SK-N-SH treated with all-trans-retinoic acid at 6 μM for 48 hours (cell line): ENCODE measurements around the gene SLC34A1.

Experiments used
- ATAC-seq: fragments of 200-7000 bp; cut with Tn5 transposase; 3 replicates; pipeline ENCODE4 v1.9.1; 2020; ENCODE audit warnings: mild to moderate bottlenecking, moderate library complexity
- ARNTL ChIP-seq: fragments of 450-650 bp; formaldehyde crosslinking; IDR thresholded peaks from 2 replicates; pipeline ENCODE4 v1.5.0; 2020; ENCODE audit warnings: low read depth, mild to moderate bottlenecking, moderate library complexity, borderline replicate concordance
- BACH2 ChIP-seq: fragments of 250-450 bp; sonication (Bioruptor Pico); IDR thresholded peaks from 2 replicates; pipeline ENCODE4 v1.9.0; 2021; ENCODE audit warnings: mild to moderate bottlenecking, borderline replicate concordance
- GLIS3 ChIP-seq: fragments of 250-450 bp; sonication (Bioruptor Pico); IDR thresholded peaks from 2 replicates; pipeline ENCODE4 v1.5.0; 2020; ENCODE audit warnings: mild to moderate bottlenecking, moderate library complexity
- ISL1 ChIP-seq: fragments of 250-450 bp; sonication (Bioruptor Pico); IDR thresholded peaks from 2 replicates; pipeline ENCODE4 v2.1.2; 2022; ENCODE audit warnings: mild to moderate bottlenecking, moderate library complexity
- OSR1 ChIP-seq: fragments of 250-450 bp; sonication (Bioruptor Pico); IDR thresholded peaks from 2 replicates; pipeline ENCODE4 v1.8.0; 2022; ENCODE audit warnings: moderate library complexity, mild to moderate bottlenecking, inconsistent platforms
- PPARA ChIP-seq: fragments of 250-450 bp; sonication (Bioruptor Pico); IDR thresholded peaks from 2 replicates; pipeline ENCODE4 v1.5.0; 2020; ENCODE audit warnings: mild to moderate bottlenecking, borderline replicate concordance
- RARB ChIP-seq: fragments of 250-450 bp; sonication (Bioruptor Pico); IDR thresholded peaks from 2 replicates; pipeline ENCODE4 v1.8.0; 2021; ENCODE audit warnings: mild to moderate bottlenecking, moderate library complexity
- SNAI2 ChIP-seq: fragments of 250-450 bp; sonication (Bioruptor Pico); IDR thresholded peaks from 2 replicates; pipeline ENCODE4 v1.5.0; 2020; ENCODE audit warnings: mild to moderate bottlenecking, moderate library complexity
- TCF4 ChIP-seq: fragments of 250-450 bp; sonication (Bioruptor Pico); IDR thresholded peaks from 2 replicates; pipeline ENCODE4 v1.8.0; 2021; ENCODE audit warnings: mild to moderate bottlenecking, moderate library complexity, borderline replicate concordance
- TOX ChIP-seq: fragments of 250-450 bp; sonication (Bioruptor Pico); IDR thresholded peaks from 2 replicates; pipeline ENCODE4 v1.8.0; 2021; ENCODE audit warnings: mild to moderate bottlenecking, moderate library complexity, borderline replicate concordance
- ZC3H10 ChIP-seq: fragments of 250-450 bp; sonication (Bioruptor Pico); IDR thresholded peaks from 2 replicates; pipeline ENCODE4 v1.5.1; 2021; ENCODE audit warnings: mild to moderate bottlenecking, moderate library complexity
- ZFP3 ChIP-seq: fragments of 250-450 bp; sonication (Bioruptor Pico); IDR thresholded peaks from 2 replicates; pipeline ENCODE4 v1.5.0; 2020; ENCODE audit warnings: mild to moderate bottlenecking, moderate library complexity
- ZFP30 ChIP-seq: fragments of 450-650 bp; formaldehyde crosslinking; IDR thresholded peaks from 2 replicates; pipeline ENCODE4 v1.5.0; 2022; ENCODE audit warnings: mild to moderate bottlenecking, moderate library complexity
- ZNF565 ChIP-seq: fragments of 450-650 bp; formaldehyde crosslinking; conservative IDR thresholded peaks from 2 replicates; pipeline ENCODE4 v1.5.0; 2020; ENCODE audit warnings: low read depth, mild to moderate bottlenecking, moderate library complexity
- ZNF70 ChIP-seq: fragments of 450-650 bp; formaldehyde crosslinking; IDR thresholded peaks from 2 replicates; pipeline ENCODE4 v1.5.0; 2020; ENCODE audit warnings: mild to moderate bottlenecking, moderate library complexity
- ZNF8 ChIP-seq: fragments of 450-650 bp; formaldehyde crosslinking; IDR thresholded peaks from 2 replicates; pipeline ENCODE4 v1.5.0; 2020; ENCODE audit warnings: mild to moderate bottlenecking, moderate library complexity
- TF ChIP-seq, protein P1 (sequence below): fragments of 250-450 bp; sonication (Bioruptor Pico); IDR thresholded peaks from 2 replicates; pipeline ENCODE4 v1.5.0; 2020; ENCODE audit warnings: mild to moderate bottlenecking, moderate library complexity
- TF ChIP-seq, protein P2 (sequence below): fragments of 250-450 bp; sonication (Bioruptor Pico); IDR thresholded peaks from 2 replicates; pipeline ENCODE4 v1.8.0; 2020; ENCODE audit warnings: mild to moderate bottlenecking, moderate library complexity, borderline replicate concordance
- TF ChIP-seq, protein P3 (sequence below): fragments of 250-450 bp; sonication (Bioruptor Pico); IDR thresholded peaks from 2 replicates; pipeline ENCODE4 v1.5.1; 2021; ENCODE audit warnings: mild to moderate bottlenecking, moderate library complexity
- TF ChIP-seq, protein P4 (sequence below): fragments of 250-450 bp; sonication (Bioruptor Pico); IDR thresholded peaks from 2 replicates; pipeline ENCODE4 v1.5.1; 2020; ENCODE audit warnings: low read depth, mild to moderate bottlenecking, moderate library complexity

The SLC34A1 gene

DNA sequence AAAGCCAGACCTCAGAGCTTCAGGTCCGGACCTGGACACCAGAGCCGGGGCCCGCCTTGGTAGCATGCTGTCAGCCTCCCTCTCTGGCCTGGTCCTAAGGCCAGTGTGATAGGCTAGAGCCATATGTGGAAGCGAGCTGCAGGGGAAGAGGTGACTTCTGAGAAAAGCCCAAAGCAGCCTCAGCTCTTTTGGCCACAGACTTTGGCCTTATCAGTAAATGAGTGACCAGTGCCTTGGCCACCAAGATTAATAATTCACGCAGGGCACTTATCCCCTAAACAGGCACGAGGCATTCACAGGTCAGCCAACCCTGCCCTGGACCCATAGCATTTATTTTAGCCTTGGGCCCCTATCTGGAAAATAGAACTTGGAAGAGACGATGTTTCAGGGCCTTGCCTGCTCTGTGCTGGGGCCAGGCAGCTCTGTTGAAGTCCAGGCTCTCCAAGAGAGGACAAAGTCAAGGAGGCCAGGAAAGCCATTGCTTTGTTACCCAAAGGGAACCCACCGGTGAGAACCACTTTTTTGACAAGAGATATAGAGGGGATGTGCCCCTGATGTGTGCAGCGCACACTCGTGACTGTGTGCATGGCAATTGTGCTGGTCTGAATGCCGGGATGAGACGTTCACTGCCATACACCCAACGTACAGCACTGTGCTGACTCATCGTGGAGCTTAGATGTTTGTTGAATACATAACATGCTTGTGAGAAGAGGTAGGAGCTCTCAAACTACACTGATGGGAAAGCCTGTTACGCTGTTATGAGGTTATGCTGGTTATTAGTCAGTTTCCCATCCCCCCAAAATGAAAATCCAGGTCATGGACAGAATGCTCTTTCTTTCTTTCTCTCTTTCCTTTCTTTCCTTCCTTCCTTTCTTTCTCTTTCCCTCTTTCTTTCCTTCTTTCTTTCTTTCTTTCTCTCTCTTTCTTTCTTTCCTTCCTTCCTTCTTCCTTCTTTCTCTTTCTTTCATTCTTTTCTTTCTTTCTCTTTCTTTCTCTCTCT is 5.0 kb upstream of the SLC34A1 start:
- TF ChIP-seq TCF4 (CRISPR knock-in tag) = no peak
- TF ChIP-seq, protein P1, sequence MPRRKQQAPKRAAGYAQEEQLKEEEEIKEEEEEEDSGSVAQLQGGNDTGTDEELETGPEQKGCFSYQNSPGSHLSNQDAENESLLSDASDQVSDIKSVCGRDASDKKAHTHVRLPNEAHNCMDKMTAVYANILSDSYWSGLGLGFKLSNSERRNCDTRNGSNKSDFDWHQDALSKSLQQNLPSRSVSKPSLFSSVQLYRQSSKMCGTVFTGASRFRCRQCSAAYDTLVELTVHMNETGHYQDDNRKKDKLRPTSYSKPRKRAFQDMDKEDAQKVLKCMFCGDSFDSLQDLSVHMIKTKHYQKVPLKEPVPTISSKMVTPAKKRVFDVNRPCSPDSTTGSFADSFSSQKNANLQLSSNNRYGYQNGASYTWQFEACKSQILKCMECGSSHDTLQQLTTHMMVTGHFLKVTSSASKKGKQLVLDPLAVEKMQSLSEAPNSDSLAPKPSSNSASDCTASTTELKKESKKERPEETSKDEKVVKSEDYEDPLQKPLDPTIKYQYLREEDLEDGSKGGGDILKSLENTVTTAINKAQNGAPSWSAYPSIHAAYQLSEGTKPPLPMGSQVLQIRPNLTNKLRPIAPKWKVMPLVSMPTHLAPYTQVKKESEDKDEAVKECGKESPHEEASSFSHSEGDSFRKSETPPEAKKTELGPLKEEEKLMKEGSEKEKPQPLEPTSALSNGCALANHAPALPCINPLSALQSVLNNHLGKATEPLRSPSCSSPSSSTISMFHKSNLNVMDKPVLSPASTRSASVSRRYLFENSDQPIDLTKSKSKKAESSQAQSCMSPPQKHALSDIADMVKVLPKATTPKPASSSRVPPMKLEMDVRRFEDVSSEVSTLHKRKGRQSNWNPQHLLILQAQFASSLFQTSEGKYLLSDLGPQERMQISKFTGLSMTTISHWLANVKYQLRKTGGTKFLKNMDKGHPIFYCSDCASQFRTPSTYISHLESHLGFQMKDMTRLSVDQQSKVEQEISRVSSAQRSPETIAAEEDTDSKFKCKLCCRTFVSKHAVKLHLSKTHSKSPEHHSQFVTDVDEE (CRISPR knock-in tag) = no peak
- TF ChIP-seq ZNF565 = no peak
- ATAC-seq = peak; percentile 90

DNA sequence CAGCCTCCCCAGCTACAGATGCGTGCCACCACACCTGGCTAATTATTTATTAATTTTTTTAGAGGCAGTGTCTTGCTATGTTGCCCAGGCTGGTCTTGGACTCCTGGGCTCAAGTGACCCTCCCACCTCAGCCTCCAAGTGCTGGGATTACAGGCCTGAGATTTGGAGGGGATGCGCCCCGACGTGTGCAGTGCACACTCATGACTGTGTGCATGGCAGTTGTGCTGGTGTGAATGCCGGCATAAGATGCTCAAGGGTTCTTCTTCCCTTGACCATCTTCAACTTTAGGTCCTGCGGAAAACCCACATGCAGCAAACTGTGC is 3.5 kb upstream of the SLC34A1 start:
- no peak for TF ChIP-seq ZFP30 (CRISPR knock-in tag)
- no peak for TF ChIP-seq ZC3H10 (CRISPR knock-in tag)
- TF ChIP-seq RARB (CRISPR knock-in tag) = no peak
- TF ChIP-seq, protein P2, sequence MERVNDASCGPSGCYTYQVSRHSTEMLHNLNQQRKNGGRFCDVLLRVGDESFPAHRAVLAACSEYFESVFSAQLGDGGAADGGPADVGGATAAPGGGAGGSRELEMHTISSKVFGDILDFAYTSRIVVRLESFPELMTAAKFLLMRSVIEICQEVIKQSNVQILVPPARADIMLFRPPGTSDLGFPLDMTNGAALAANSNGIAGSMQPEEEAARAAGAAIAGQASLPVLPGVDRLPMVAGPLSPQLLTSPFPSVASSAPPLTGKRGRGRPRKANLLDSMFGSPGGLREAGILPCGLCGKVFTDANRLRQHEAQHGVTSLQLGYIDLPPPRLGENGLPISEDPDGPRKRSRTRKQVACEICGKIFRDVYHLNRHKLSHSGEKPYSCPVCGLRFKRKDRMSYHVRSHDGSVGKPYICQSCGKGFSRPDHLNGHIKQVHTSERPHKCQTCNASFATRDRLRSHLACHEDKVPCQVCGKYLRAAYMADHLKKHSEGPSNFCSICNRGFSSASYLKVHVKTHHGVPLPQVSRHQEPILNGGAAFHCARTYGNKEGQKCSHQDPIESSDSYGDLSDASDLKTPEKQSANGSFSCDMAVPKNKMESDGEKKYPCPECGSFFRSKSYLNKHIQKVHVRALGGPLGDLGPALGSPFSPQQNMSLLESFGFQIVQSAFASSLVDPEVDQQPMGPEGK (CRISPR knock-in tag) = no peak
- no peak for TF ChIP-seq GLIS3 (CRISPR knock-in tag)
- TF ChIP-seq TOX = no peak
- no peak for TF ChIP-seq BACH2 (CRISPR knock-in tag)
- no peak for TF ChIP-seq ISL1 (CRISPR knock-in tag)
- TF ChIP-seq ZNF8 (CRISPR knock-in tag) = no peak
- ATAC-seq = no peak

DNA sequence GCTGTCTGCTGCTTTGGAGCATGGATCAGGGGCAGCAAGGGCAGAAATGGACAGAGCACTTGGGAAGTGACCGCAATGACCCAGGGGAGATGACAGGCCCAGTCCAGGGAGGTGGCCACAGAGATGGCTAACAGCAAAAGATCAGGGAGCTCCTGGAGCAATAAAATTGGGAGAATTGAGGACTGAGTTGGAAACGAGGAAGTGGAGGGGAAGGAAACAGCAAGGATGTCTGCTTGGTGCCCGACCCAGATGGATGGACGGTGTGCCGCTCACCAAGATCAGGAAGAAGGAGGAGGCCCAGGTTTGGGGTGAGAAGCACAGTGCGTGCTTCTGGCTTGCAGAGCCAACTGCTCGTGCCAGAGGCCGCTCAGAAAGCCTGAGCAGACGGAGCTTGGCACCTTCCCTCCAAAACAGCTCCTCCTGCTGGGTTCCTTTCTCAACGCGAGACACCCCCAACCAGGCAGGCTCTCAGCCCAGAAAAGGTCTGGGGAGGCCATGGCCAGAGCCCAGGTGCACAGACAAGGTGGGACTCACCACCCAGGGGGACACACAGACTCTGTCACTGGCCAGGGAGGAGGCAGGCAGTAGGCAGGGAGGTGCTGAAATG is 1.7 kb upstream of the SLC34A1 start:
- TF ChIP-seq TCF4 (CRISPR knock-in tag) (no peak), ZFP3 (CRISPR knock-in tag) (no peak), SNAI2 (CRISPR knock-in tag) (no peak), BACH2 (CRISPR knock-in tag) (no peak), ARNTL (CRISPR knock-in tag) (no peak), PPARA (CRISPR knock-in tag) (no peak), OSR1 (no peak)
- TF ChIP-seq, protein P2 (CRISPR knock-in tag) = no peak
- peak; percentile 53 for ATAC-seq

DNA sequence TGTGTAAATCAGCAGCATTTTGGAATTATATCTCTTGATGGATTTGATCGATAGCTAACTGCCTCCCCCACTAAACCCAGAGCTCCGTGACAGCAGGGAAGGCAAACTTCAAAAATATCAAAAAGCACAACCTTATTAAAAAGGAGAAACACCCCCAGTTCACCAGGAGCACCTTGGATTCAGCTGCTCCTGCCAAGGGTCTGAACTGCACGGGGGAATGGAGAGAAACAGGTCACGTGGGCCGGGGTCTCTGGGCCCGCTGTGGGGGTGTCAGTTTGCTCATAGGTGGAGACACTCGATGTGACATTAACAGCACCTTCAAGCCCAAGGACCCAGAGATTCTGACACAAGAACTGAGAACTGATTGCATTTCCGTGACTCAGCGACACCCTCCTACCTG is 1.1 kb upstream of the SLC34A1 start:
- TF ChIP-seq ZNF8 (CRISPR knock-in tag) = no peak
- TF ChIP-seq ZC3H10 (CRISPR knock-in tag) = no peak
- TF ChIP-seq SNAI2 (CRISPR knock-in tag) = no peak
- TF ChIP-seq ZFP30 (CRISPR knock-in tag) = no peak
- no peak for TF ChIP-seq BACH2 (CRISPR knock-in tag)
- no peak for TF ChIP-seq ZNF565
- no peak for TF ChIP-seq OSR1
- TF ChIP-seq, protein P3, sequence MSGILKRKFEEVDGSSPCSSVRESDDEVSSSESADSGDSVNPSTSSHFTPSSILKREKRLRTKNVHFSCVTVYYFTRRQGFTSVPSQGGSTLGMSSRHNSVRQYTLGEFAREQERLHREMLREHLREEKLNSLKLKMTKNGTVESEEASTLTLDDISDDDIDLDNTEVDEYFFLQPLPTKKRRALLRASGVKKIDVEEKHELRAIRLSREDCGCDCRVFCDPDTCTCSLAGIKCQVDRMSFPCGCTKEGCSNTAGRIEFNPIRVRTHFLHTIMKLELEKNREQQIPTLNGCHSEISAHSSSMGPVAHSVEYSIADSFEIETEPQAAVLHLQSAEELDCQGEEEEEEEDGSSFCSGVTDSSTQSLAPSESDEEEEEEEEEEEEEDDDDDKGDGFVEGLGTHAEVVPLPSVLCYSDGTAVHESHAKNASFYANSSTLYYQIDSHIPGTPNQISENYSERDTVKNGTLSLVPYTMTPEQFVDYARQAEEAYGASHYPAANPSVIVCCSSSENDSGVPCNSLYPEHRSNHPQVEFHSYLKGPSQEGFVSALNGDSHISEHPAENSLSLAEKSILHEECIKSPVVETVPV (CRISPR knock-in tag) = no peak
- no peak for TF ChIP-seq TOX
- TF ChIP-seq ZFP3 (CRISPR knock-in tag) = no peak
- TF ChIP-seq, protein P4, sequence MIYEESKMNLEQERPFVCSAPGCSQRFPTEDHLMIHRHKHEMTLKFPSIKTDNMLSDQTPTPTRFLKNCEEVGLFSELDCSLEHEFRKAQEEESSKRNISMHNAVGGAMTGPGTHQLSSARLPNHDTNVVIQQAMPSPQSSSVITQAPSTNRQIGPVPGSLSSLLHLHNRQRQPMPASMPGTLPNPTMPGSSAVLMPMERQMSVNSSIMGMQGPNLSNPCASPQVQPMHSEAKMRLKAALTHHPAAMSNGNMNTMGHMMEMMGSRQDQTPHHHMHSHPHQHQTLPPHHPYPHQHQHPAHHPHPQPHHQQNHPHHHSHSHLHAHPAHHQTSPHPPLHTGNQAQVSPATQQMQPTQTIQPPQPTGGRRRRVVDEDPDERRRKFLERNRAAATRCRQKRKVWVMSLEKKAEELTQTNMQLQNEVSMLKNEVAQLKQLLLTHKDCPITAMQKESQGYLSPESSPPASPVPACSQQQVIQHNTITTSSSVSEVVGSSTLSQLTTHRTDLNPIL (CRISPR knock-in tag) = no peak
- no peak for TF ChIP-seq ISL1 (CRISPR knock-in tag)
- TF ChIP-seq RARB (CRISPR knock-in tag) = no peak
- TF ChIP-seq ZNF70 (CRISPR knock-in tag) = no peak
- TF ChIP-seq TCF4 (CRISPR knock-in tag) = no peak

More for the DNA sequence above, 1.1 kb upstream of the SLC34A1 start:
- no peak for ATAC-seq
